Liver (tissue), 9 donors: Measurements from ENCODE around the gene CDH13. TPM values are rescaled to one million over a fixed set of nuclear protein-coding genes. Genes with fewer than 3 reads are reported as not detected.
A peak's percentile ranks its signal among the peaks of the same experiment; 100 is the strongest.

Experiments
- DNase-seq: peaks from one replicate; pipeline ENCODE4 v3.0.0-alpha.2; 2017; ENCODE audit warnings: low spot score
- H3K27ac ChIP-seq, 2 donors: one replicate each; pipeline ENCODE4 v1.7.0; 2013; ENCODE audit warnings: inconsistent platforms in 2 of 2, low read length in 2 of 2, control low read depth in 1 of 2, low read depth in 1 of 2, mild to moderate bottlenecking in 1 of 2
- H3K27me3 ChIP-seq, 4 donors: one replicate each; pipeline versions ENCODE4 v1.6.1 to v1.7.0; 2013; ENCODE audit warnings: low read length in 3 of 4, inconsistent platforms in 1 of 4, mild to moderate bottlenecking in 1 of 4, moderate library complexity in 1 of 4; ENCODE audit not compliant: control insufficient read depth in 4 of 4, insufficient read depth in 4 of 4
- H3K36me3 ChIP-seq, 4 donors: one replicate each; pipeline versions ENCODE4 v1.6.1 to v1.7.0; 2013; ENCODE audit warnings: low read length in 3 of 4, mild to moderate bottlenecking in 3 of 4, low read depth in 1 of 4, moderate library complexity in 1 of 4; ENCODE audit not compliant: control insufficient read depth in 4 of 4, insufficient read depth in 3 of 4
- H3K4me1 ChIP-seq, 4 donors: one replicate each; pipeline versions ENCODE4 v1.6.1 to v1.7.0; 2013; ENCODE audit warnings: low read length in 3 of 4, mild to moderate bottlenecking in 3 of 4, moderate library complexity in 1 of 4; ENCODE audit not compliant: control insufficient read depth in 4 of 4, insufficient read depth in 4 of 4
- H3K4me3 ChIP-seq, 3 donors: one replicate each; pipeline versions ENCODE4 v1.6.1 to v1.7.0; 2013; ENCODE audit warnings: low read length in 3 of 3, control low read depth in 1 of 3, low read depth in 1 of 3, mild to moderate bottlenecking in 1 of 3
- H3K9ac ChIP-seq, 2 donors: one replicate each; pipeline ENCODE4 v1.7.0; 2013; ENCODE audit warnings: low read length in 2 of 2, mild to moderate bottlenecking in 2 of 2, moderate library complexity in 2 of 2, control low read depth in 1 of 2, low read depth in 1 of 2
- H3K9me3 ChIP-seq, 4 donors: one replicate each; pipeline versions ENCODE4 v1.6.1 to v1.7.0; 2013; ENCODE audit warnings: low read length in 3 of 4; ENCODE audit not compliant: control insufficient read depth in 4 of 4
- CTCF ChIP-seq: fragments of 150-350 bp; IDR thresholded peaks from 2 replicates; pipeline ENCODE4 v1.5.1; 2017; ENCODE audit warnings: improper control_type of control experiment, low read depth, low read length; ENCODE audit not compliant: missing input control
- EGR1 ChIP-seq, 2 donors: IDR thresholded peaks; 2 replicates each; pipeline ENCODE4 v1.6.1; 2016 to 2018; ENCODE audit warnings: antibody characterized with exemption in 2 of 2, low read depth in 2 of 2
- FOXA1 ChIP-seq: IDR thresholded peaks from 2 replicates; pipeline ENCODE4 v1.6.1; 2016; ENCODE audit warnings: antibody characterized with exemption
- FOXA2 ChIP-seq: IDR thresholded peaks from 2 replicates; pipeline ENCODE4 v1.6.1; 2016; ENCODE audit warnings: antibody characterized with exemption
- GABPA ChIP-seq, 2 donors: IDR thresholded peaks in 1 of 2; conservative IDR thresholded peaks in 1 of 2; 2 replicates each; pipeline ENCODE4 v1.6.1; 2016; ENCODE audit warnings: antibody characterized with exemption in 2 of 2, mild to moderate bottlenecking in 1 of 2, moderate library complexity in 1 of 2
- HNF4A ChIP-seq, 2 donors: conservative IDR thresholded peaks; 2 replicates each; pipeline ENCODE4 v1.6.1; 2016; ENCODE audit warnings: antibody characterized with exemption in 2 of 2, mild to moderate bottlenecking in 2 of 2
- HNF4G ChIP-seq: IDR thresholded peaks from 2 replicates; pipeline ENCODE4 v1.6.1; 2016; ENCODE audit warnings: antibody characterized with exemption
- JUND ChIP-seq, 2 donors: IDR thresholded peaks; 2 replicates each; pipeline ENCODE4 v1.6.1; 2016; ENCODE audit warnings: antibody characterized with exemption in 2 of 2
- NR2F2 ChIP-seq: IDR thresholded peaks from 2 replicates; pipeline ENCODE4 v1.6.1; 2016; ENCODE audit warnings: antibody characterized with exemption
- RAD21 ChIP-seq, 2 donors: IDR thresholded peaks; 2 replicates each; pipeline ENCODE4 v1.6.1; 2016; ENCODE audit warnings: antibody characterized with exemption in 2 of 2, mild to moderate bottlenecking in 2 of 2
- RXRA ChIP-seq, 2 donors: IDR thresholded peaks; 2 replicates each; pipeline ENCODE4 v1.6.1; 2017 to 2018; ENCODE audit warnings: antibody characterized with exemption in 2 of 2, mild to moderate bottlenecking in 1 of 2
- SP1 ChIP-seq: IDR thresholded peaks from 2 replicates; pipeline ENCODE4 v1.6.1; 2018; ENCODE audit warnings: antibody characterized with exemption, mild to moderate bottlenecking
- YY1 ChIP-seq: IDR thresholded peaks from 2 replicates; pipeline ENCODE4 v1.6.1; 2016; ENCODE audit warnings: antibody characterized with exemption, mild to moderate bottlenecking
- ZBTB33 ChIP-seq: IDR thresholded peaks from 2 replicates; pipeline ENCODE4 v1.6.1; 2016; ENCODE audit warnings: antibody characterized with exemption
- WGBS: extraction: QIAGEN DNeasy Blood & Tissue Kit; methylation state at CpG from one replicate; pipeline ENCODE4 v1.1.7; 2013; 5-methylcytosine and 5-hydroxymethylcytosine counted together
- polyA plus RNA-seq, 2 donors: library from polyadenylated mRNA; stranded (reverse) in 1 of 2; unstranded in 1 of 2; fragments of 200-250 nt in 1 of 2; fragments of >200 nt in 1 of 2; fragmentation: Nextera tagmentation in 1 of 2; extraction: Ambion mirVana in 1 of 2; gene quantifications; one replicate each; pipeline versions ENCODE4 v1.2.1 to v1.2.3, GENCODE V29; 2013 to 2015
- total RNA-seq, 2 donors: library from RNA; depleted of rRNA; stranded (reverse); fragments of >200 nt; gene quantifications; one replicate each; pipeline ENCODE4 v1.2.3, GENCODE V29; 2014
- TF ChIP-seq, protein P1 (sequence below): IDR thresholded peaks from 2 replicates; pipeline ENCODE4 v1.6.1; 2016; ENCODE audit warnings: antibody characterized with exemption
- TF ChIP-seq, protein P2 (sequence below): IDR thresholded peaks from 2 replicates; pipeline ENCODE4 v1.6.1; 2016; ENCODE audit warnings: antibody characterized with exemption, mild to moderate bottlenecking
- TF ChIP-seq, protein P3 (sequence below): IDR thresholded peaks from 2 replicates; pipeline ENCODE4 v1.6.1; 2016; ENCODE audit warnings: antibody characterized with exemption
- donor health status: healthy.
- donor health status: healthy.
- donor health status: healthy.
- donor health status: healthy.
- donor health status: healthy.

The CDH13 gene
- total and polyA plus RNA-seq, 4 donors: 0.21 to 1.5 (median 0.58) TPM

GRCh38 chr16:83835586-83836566 lies 1209.1 kb downstream of the CDH13 start:
- no peaks in the 10 kb centered on the region for H3K9me3 ChIP-seq
- no peak overlapping the region for H3K4me3 ChIP-seq
- no peak for DNase-seq
- WGBS: 73% methylated on average over 10 of the region's 10 CpGs
- no peak overlapping the region for H3K9ac ChIP-seq
- no peaks in the 10 kb centered on the region for H3K36me3 ChIP-seq
- no peaks in the 10 kb centered on the region for H3K4me1 ChIP-seq
- H3K27me3 ChIP-seq: no peaks in the 10 kb centered on the region
- H3K27ac ChIP-seq: no peak overlapping the region
- TF ChIP-seq FOXA1 (no peak), JUND (IDR thresholded peaks at IDR 0.05) (peak; percentile 61 to 62)

GRCh38 chr16:83837566-83837965 lies 1210.8 kb downstream of the CDH13 start:
- WGBS: 87% methylated on average over 4 of the region's 4 CpGs
- no peaks in the 10 kb centered on the region for H3K27me3 ChIP-seq
- TF ChIP-seq, protein P1, sequence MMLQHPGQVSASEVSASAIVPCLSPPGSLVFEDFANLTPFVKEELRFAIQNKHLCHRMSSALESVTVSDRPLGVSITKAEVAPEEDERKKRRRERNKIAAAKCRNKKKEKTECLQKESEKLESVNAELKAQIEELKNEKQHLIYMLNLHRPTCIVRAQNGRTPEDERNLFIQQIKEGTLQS: no peak
- TF ChIP-seq FOXA1: no peak
- TF ChIP-seq EGR1 (IDR thresholded peaks at IDR 0.05; ENCODE audit: low read depth in 2 of 2): no peak
- no peak for TF ChIP-seq JUND (IDR thresholded peaks at IDR 0.05)
- no peak for TF ChIP-seq FOXA2
- TF ChIP-seq GABPA (IDR thresholded peaks at IDR 0.05 in 1 of 2, conservative IDR thresholded peaks at IDR 0.05 in 1 of 2): no peak
- TF ChIP-seq, protein P2, sequence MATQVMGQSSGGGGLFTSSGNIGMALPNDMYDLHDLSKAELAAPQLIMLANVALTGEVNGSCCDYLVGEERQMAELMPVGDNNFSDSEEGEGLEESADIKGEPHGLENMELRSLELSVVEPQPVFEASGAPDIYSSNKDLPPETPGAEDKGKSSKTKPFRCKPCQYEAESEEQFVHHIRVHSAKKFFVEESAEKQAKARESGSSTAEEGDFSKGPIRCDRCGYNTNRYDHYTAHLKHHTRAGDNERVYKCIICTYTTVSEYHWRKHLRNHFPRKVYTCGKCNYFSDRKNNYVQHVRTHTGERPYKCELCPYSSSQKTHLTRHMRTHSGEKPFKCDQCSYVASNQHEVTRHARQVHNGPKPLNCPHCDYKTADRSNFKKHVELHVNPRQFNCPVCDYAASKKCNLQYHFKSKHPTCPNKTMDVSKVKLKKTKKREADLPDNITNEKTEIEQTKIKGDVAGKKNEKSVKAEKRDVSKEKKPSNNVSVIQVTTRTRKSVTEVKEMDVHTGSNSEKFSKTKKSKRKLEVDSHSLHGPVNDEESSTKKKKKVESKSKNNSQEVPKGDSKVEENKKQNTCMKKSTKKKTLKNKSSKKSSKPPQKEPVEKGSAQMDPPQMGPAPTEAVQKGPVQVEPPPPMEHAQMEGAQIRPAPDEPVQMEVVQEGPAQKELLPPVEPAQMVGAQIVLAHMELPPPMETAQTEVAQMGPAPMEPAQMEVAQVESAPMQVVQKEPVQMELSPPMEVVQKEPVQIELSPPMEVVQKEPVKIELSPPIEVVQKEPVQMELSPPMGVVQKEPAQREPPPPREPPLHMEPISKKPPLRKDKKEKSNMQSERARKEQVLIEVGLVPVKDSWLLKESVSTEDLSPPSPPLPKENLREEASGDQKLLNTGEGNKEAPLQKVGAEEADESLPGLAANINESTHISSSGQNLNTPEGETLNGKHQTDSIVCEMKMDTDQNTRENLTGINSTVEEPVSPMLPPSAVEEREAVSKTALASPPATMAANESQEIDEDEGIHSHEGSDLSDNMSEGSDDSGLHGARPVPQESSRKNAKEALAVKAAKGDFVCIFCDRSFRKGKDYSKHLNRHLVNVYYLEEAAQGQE: no peak
- no peak for TF ChIP-seq HNF4A (conservative IDR thresholded peaks at IDR 0.05)
- TF ChIP-seq ZBTB33: no peak
- TF ChIP-seq, protein P3, sequence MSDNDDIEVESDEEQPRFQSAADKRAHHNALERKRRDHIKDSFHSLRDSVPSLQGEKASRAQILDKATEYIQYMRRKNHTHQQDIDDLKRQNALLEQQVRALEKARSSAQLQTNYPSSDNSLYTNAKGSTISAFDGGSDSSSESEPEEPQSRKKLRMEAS: no peak
- TF ChIP-seq SP1: no peak
- no peak for TF ChIP-seq CTCF
- TF ChIP-seq NR2F2: no peak
- no peak for TF ChIP-seq RAD21 (IDR thresholded peaks at IDR 0.05)
- TF ChIP-seq RXRA (IDR thresholded peaks at IDR 0.05): no peak
- no peak for TF ChIP-seq HNF4G
- TF ChIP-seq YY1: no peak
- H3K9me3 ChIP-seq: no peaks in the 10 kb centered on the region
- no peaks in the 10 kb centered on the region for H3K4me1 ChIP-seq
- H3K4me3 ChIP-seq: no peak overlapping the region
- DNase-seq: no peak
- no peaks in the 10 kb centered on the region for H3K36me3 ChIP-seq
- no peak overlapping the region for H3K27ac ChIP-seq
- H3K9ac ChIP-seq: no peak overlapping the region
